Lung (tissue), 12 donors: ENCODE measurements around the gene OR1L1. TPM values are rescaled to one million over a fixed set of nuclear protein-coding genes. Genes with fewer than 3 reads are reported as not detected.
A peak's percentile ranks its signal among the peaks of the same experiment; 100 is the strongest.

Experiments used
- ATAC-seq: fragments of 200-7000 bp; cut with Tn5 transposase; one replicate; pipeline ENCODE4 v1.9.1; 2020; ENCODE audit warnings: moderate number of reproducible peaks; ENCODE audit not compliant: insufficient read depth, low FRiP score
- DNase-seq, 3 donors: peaks; one replicate each; pipeline ENCODE4 v3.0.0-alpha.2; 2013 to 2017
- H3K27ac ChIP-seq, 2 donors: one replicate each; pipeline ENCODE4 v1.5.1; 2013; ENCODE audit warnings: mild to moderate bottlenecking in 2 of 2, moderate library complexity in 2 of 2, control low read depth in 1 of 2, inconsistent platforms in 1 of 2, low read depth in 1 of 2, low read length in 1 of 2
- H3K27me3 ChIP-seq, 3 donors: one replicate each; pipeline ENCODE4 v1.5.1; 2013; ENCODE audit warnings: low read length in 2 of 3; ENCODE audit not compliant: control insufficient read depth in 3 of 3, insufficient read depth in 3 of 3
- H3K36me3 ChIP-seq, 4 donors: one replicate each; pipeline ENCODE4 v1.5.1; 2013; ENCODE audit warnings: low read length in 4 of 4, mild to moderate bottlenecking in 1 of 4, moderate library complexity in 1 of 4; ENCODE audit not compliant: control insufficient read depth in 4 of 4, insufficient read depth in 4 of 4
- H3K4me1 ChIP-seq, 5 donors: one replicate each; pipeline ENCODE4 v1.5.1; 2013; ENCODE audit warnings: low read length in 5 of 5, mild to moderate bottlenecking in 2 of 5, moderate library complexity in 1 of 5; ENCODE audit not compliant: control insufficient read depth in 5 of 5, insufficient read depth in 5 of 5
- H3K4me3 ChIP-seq: one replicate; pipeline ENCODE4 v1.5.1; 2013; ENCODE audit warnings: mild to moderate bottlenecking, control low read depth, moderate library complexity
- H3K9ac ChIP-seq, 2 donors: one replicate each; pipeline ENCODE4 v1.5.1; 2013; ENCODE audit warnings: low read length in 2 of 2, control low read depth in 1 of 2; ENCODE audit not compliant: insufficient read depth in 1 of 2
- H3K9me3 ChIP-seq, 4 donors: one replicate each; pipeline ENCODE4 v1.5.1; 2013; ENCODE audit warnings: low read length in 3 of 4, mild to moderate bottlenecking in 1 of 4, moderate library complexity in 1 of 4; ENCODE audit not compliant: control insufficient read depth in 4 of 4, insufficient read depth in 3 of 4
- WGBS, 2 donors: extraction: QIAGEN DNeasy Blood & Tissue Kit; methylation state at CpG; one replicate each; pipeline ENCODE4 v1.1.7; 2013; 5-methylcytosine and 5-hydroxymethylcytosine counted together
- polyA plus RNA-seq, 2 donors: library from polyadenylated mRNA; stranded (reverse); fragments of 200-250 nt; gene quantifications; one replicate each; pipeline ENCODE4 v1.2.1, GENCODE V29; 2013
- total RNA-seq, 2 donors: library from RNA; depleted of rRNA in 1 of 2; stranded (reverse); fragments of >200 nt in 1 of 2; gene quantifications; one replicate each; pipeline ENCODE4 v1.2.1, GENCODE V29; 2014 to 2021
- TF ChIP-seq, protein P1 (sequence below): IDR thresholded peaks from 2 replicates; pipeline ENCODE4 v1.5.1; 2012; ENCODE audit warnings: mild to moderate bottlenecking; ENCODE audit errors: control extremely low read depth, extremely low read depth
- donor health status: control.
- donor health status: control.
- donor health status: Bipolar disorder and iron deficiency.
- donor health status: healthy.
- donor health status: DM: yes; HTN: yes; CAD: no.

OR1L1 gene
- total and polyA plus RNA-seq, 4 donors = not detected

DNA sequence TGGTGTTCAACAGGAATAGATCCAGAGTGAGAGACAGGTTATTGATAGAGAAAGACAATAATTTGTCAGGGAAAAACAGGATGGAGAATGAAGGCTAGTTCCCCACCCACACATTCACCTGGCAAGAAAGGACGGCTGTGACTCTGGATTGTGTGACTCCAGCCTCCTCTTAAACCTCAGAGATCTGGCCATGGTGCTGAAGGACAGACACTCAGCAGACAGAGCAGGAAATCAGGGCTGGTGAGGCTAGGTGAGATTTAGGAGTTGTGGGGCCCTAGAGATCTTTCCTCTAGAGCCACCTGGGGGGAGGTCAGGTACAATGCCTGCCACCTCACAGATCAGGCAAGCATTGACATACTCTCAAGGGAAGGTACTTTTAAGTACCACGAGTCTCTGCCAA lies 19.3 kb upstream of the OR1L1 start:
- DNase-seq (peak in 1 of 3 donors; percentile 5), ATAC-seq (no peak)
- TF ChIP-seq, protein P1, sequence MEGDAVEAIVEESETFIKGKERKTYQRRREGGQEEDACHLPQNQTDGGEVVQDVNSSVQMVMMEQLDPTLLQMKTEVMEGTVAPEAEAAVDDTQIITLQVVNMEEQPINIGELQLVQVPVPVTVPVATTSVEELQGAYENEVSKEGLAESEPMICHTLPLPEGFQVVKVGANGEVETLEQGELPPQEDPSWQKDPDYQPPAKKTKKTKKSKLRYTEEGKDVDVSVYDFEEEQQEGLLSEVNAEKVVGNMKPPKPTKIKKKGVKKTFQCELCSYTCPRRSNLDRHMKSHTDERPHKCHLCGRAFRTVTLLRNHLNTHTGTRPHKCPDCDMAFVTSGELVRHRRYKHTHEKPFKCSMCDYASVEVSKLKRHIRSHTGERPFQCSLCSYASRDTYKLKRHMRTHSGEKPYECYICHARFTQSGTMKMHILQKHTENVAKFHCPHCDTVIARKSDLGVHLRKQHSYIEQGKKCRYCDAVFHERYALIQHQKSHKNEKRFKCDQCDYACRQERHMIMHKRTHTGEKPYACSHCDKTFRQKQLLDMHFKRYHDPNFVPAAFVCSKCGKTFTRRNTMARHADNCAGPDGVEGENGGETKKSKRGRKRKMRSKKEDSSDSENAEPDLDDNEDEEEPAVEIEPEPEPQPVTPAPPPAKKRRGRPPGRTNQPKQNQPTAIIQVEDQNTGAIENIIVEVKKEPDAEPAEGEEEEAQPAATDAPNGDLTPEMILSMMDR = no peak
- no peaks in the 10 kb centered on the region for H3K27me3 ChIP-seq
- peaks cover 0 to 18% (median 3%) of the 10 kb centered on the region in 4 donors for H3K9me3 ChIP-seq
- H3K4me1 ChIP-seq = no peaks in the 10 kb centered on the region
- H3K27ac ChIP-seq = no peak overlapping the region
- no peak overlapping the region for H3K9ac ChIP-seq
- H3K36me3 ChIP-seq = no peaks in the 10 kb centered on the region
- WGBS, 2 donors = 54% methylated on average over 2 of the region's 2 CpGs
- no peak overlapping the region for H3K4me3 ChIP-seq

DNA sequence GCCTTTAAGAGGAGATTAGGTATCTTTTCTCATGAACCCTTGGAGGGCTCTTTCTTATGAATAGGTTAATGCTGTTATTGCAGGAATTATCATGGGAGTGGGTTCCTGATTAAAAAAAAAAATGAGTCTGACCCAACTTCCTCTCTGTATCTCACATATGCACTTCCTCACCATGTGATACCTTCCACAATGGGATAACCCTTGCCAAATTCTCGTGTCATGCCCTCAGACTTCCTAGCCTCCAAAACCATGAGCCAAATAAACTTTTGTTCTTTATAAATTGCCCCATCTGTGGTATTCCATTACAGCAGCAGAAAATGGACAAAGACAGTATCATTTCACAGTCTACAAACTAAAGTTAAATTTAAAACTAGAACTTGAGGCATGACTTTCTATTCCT lies 5.1 kb upstream of the OR1L1 start:
- WGBS, 2 donors = 13 to 23% methylated on average over 1 of the region's 1 CpG
- Histone ChIP-seq H3K9me3 (peaks cover 0 to 3% (median 0%) of the 10 kb centered on the region in 4 donors), H3K4me3 (no peak overlapping the region), H3K27me3 (no peaks in the 10 kb centered on the region), H3K36me3 (no peaks in the 10 kb centered on the region), H3K9ac (no peak overlapping the region), H3K27ac (no peak overlapping the region), H3K4me1 (no peaks in the 10 kb centered on the region)
- ATAC-seq = no peak
- DNase-seq = peak in 2 of 3 donors; percentile 14 to 38
- TF ChIP-seq, protein P1 = no peak

DNA sequence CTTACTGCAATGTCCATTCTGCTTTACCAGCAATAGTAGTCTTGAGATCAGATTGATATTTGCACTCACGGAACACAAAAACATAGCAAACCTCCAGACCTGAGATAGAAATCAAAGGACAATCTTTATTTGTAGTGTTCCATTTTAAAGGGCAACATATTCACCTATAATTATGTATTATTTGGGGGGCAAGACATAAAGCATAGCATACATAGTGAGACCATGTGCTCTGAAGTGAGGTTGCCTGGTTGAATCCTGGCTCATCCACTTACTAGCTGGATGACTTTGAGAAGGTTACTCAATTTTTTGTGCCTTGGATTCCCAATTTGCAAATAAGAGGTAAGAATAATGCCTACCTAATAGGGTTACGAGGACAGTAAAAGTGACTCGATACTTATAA lies 4.0 kb upstream of the OR1L1 start, which contains the start of gene OR1B1:
Gene OR1B1, minus strand, starts transcription at position 101 of the 400 bp plus-strand sequence.
- TF ChIP-seq, protein P1 = no peak
- DNase-seq (no peak), ATAC-seq (no peak)
- peaks cover 0 to 3% (median under 1%) of the 10 kb centered on the region in 4 donors for H3K9me3 ChIP-seq
- H3K27ac ChIP-seq = no peak within 1 kb of the TSS
- WGBS, 2 donors = 90 to 92% methylated on average over 3 of the region's 3 CpGs
- no peaks in the 10 kb centered on the region for H3K27me3 ChIP-seq
- no peaks in the 10 kb centered on the region for H3K36me3 ChIP-seq
- H3K4me1 ChIP-seq = no peaks in the 10 kb centered on the region
- H3K4me3 ChIP-seq = no peak within 1 kb of the TSS
- no peak within 1 kb of the TSS for H3K9ac ChIP-seq

- 50 to 94% methylated on average over 2 of the region's 2 CpGs for WGBS, 2 donors
- Histone ChIP-seq H3K9me3 (peaks cover 0 to 5% (median 2%) of the 10 kb centered on the region in 4 donors), H3K27me3 (no peaks in the 10 kb centered on the region), H3K4me1 (no peaks in the 10 kb centered on the region), H3K36me3 (no peaks in the 10 kb centered on the region), H3K27ac (no peak overlapping the region), H3K9ac (no peak overlapping the region), H3K4me3 (no peak overlapping the region)
- ATAC-seq (no peak), DNase-seq (no peak)
- TF ChIP-seq, protein P1 = no peak
Measured at GRCh38 chr9:122672481-122672880, 11.0 kb downstream of the OR1L1 start.
